D721Med (cell line): ENCODE results near the gene REC8.
"Not testable (repeated sequence)": the region's sequence is repeated elsewhere in the genome, so short reads cannot be mapped to it uniquely, and the experiment has no call there.

Experiments used
- DNase-seq: peaks from one replicate; pipeline ENCODE4 v3.0.0; 2011; ENCODE audit warnings: low spot score; ENCODE audit not compliant: insufficient read length
- FAIRE-seq: peaks from 2 replicates; lab custom pipeline; 2011; peaks lifted over from hg19 to GRCh38; lab: Jason Lieb, UNC
- CTCF ChIP-seq: IDR thresholded peaks from 2 replicates; pipeline ENCODE4 v1.5.1; 2012; ENCODE audit warnings: mild to moderate bottlenecking, control low read depth; ENCODE audit not compliant: insufficient read depth; ENCODE audit errors: missing control alignments

Gene REC8

GRCh38 chr14:24198814-24199524, 27.1 kb downstream of the REC8 start:
- TF ChIP-seq CTCF = no peak
- DNase-seq = no peak
- no peak for FAIRE-seq

GRCh38 chr14:24202538-24202937, 30.7 kb downstream of the REC8 start:
- DNase-seq, FAIRE-seq: not testable (repeated sequence)

GRCh38 chr14:24203249-24203886, 31.5 kb downstream of the REC8 start:
- not testable (repeated sequence) for FAIRE-seq, DNase-seq

- no peak for FAIRE-seq
These were observed 32.6 kb downstream of the REC8 start for GRCh38 chr14:24204163-24205146.

GRCh38 chr14:24206260-24207103, 34.6 kb downstream of the REC8 start:
- no peak for TF ChIP-seq CTCF
- DNase-seq = no peak
- FAIRE-seq = no peak

More at GRCh38 chr14:24204163-24205146, 32.6 kb downstream of the REC8 start:
- DNase-seq = no peak
- TF ChIP-seq CTCF = no peak

- FAIRE-seq = no peak
- no peak for TF ChIP-seq CTCF
- no peak for DNase-seq
These were observed 35.2 kb downstream of the REC8 start for GRCh38 chr14:24207104-24207551.

GRCh38 chr14:24207625-24208024, 35.7 kb downstream of the REC8 start:
- TF ChIP-seq CTCF = no peak
- FAIRE-seq (no peak), DNase-seq (no peak)
